Limb (tissue), 2 donors: ENCODE data around the gene TMEM52.
A peak's percentile ranks its signal among the peaks of the same experiment; 100 is the strongest.
"Not testable (repeated sequence)": the region's sequence is repeated elsewhere in the genome, so short reads cannot be mapped to it uniquely, and the experiment has no call there.

Experiments
- DNase-seq, 2 donors: peaks; one replicate each; pipeline ENCODE4 v3.0.0-alpha.2; 2016; ENCODE audit errors: extremely low spot score in 2 of 2

Gene TMEM52

GRCh38 chr1:1894354-1895059 is 24.6 kb downstream of the TMEM52 start:
- DNase-seq = no peak

GRCh38 chr1:1893997-1894353 is 25.1 kb downstream of the TMEM52 start:
- DNase-seq = no peak

- DNase-seq = no peak
Measured at GRCh38 chr1:1893291-1893985, 25.6 kb downstream of the TMEM52 start.

GRCh38 chr1:1892763-1893120 is 26.3 kb downstream of the TMEM52 start:
- no peak for DNase-seq

GRCh38 chr1:1892079-1892762 is 26.9 kb downstream of the TMEM52 start:
- DNase-seq = no peak

- peak in 1 of 2 donors; percentile 66 for DNase-seq
Measured at GRCh38 chr1:1891349-1892078, 27.6 kb downstream of the TMEM52 start.

- DNase-seq = peak; percentile 90 to 96
Measured at GRCh38 chr1:1890506-1891348, 28.4 kb downstream of the TMEM52 start, which contains the start of gene GNB1. GNB1 (minus strand) TSS chr1:1891087; CDS start chr1:1825453, 65,634 bp downstream.

- DNase-seq = peak in 1 of 2 donors; percentile 70
Measured at GRCh38 chr1:1889847-1890505, 29.1 kb downstream of the TMEM52 start.

- no peak for DNase-seq
Measured at GRCh38 chr1:1889090-1889750, 29.9 kb downstream of the TMEM52 start.

GRCh38 chr1:1883890-1884289 is 35.2 kb downstream of the TMEM52 start:
- DNase-seq = not testable (repeated sequence)

GRCh38 chr1:1883092-1883873 is 35.8 kb downstream of the TMEM52 start:
- DNase-seq = no peak

- no peak for DNase-seq
Measured at GRCh38 chr1:1881727-1882126, 37.4 kb downstream of the TMEM52 start.

GRCh38 chr1:1880617-1881312 is 38.3 kb downstream of the TMEM52 start:
- DNase-seq = no peak

GRCh38 chr1:1879942-1880341 is 39.1 kb downstream of the TMEM52 start:
- no peak for DNase-seq

- no peak for DNase-seq
Measured at GRCh38 chr1:1877865-1878436, 41.1 kb downstream of the TMEM52 start.

GRCh38 chr1:1876335-1876930 is 42.6 kb downstream of the TMEM52 start:
- DNase-seq = no peak

- DNase-seq = no peak
Measured at GRCh38 chr1:1875932-1876331, 43.1 kb downstream of the TMEM52 start.

- DNase-seq = no peak
Measured at GRCh38 chr1:1874901-1875300, 44.2 kb downstream of the TMEM52 start.
